ENCODE results near the gene C16orf46. TPM values are rescaled to one million over a fixed set of nuclear protein-coding genes. Genes with fewer than 3 reads are reported as not detected.

The C16orf46 gene
- total RNA-seq, 4 donors from 2014 or later: 0.32 to 5.6 TPM; not detected in 2

GRCh38 chr16:81105946-81106345 is 28.9 kb upstream of the C16orf46 start:
- TF ChIP-seq POLR2AphosphoS5 (IDR thresholded peaks at IDR 0.05): no peak
- TF ChIP-seq EP300 (IDR thresholded peaks at IDR 0.05; ENCODE audit: low read depth): no peak
- TF ChIP-seq POLR2A (IDR thresholded peaks at IDR 0.05): no peak
- TF ChIP-seq CTCF (IDR thresholded peaks at IDR 0.05): no peak
- Histone ChIP-seq H3K9me3 (no peaks in the 10 kb centered on the region), H3K36me3 (no peaks in the 10 kb centered on the region), H3K4me3 (no peak overlapping the region), H3K27me3 (no peaks in the 10 kb centered on the region), H3K27ac (no peak overlapping the region), H3K4me1 (no peaks in the 10 kb centered on the region)
- no peak for DNase-seq
- in situ Hi-C loops (cut with MboI; ENCODE audit: low pct_ligation_motif_present in 1 of 4, low pct_unique_long_range_greater_than_20kb in 1 of 4, low sequenced_read_pairs in 3 of 4) (no loop called here), intact Hi-C loops (cut with DNase I; ENCODE audit: low total_unique reads) (no loop called here)
- WGBS, 2 donors (ENCODE audit: low coverage in 1 of 2): 75 to 83% methylated on average over 1 of the region's 1 CpG

GRCh38 chr16:81101702-81102101 is 24.7 kb upstream of the C16orf46 start:
- in situ Hi-C loops (cut with MboI; ENCODE audit: low pct_ligation_motif_present in 1 of 4, low pct_unique_long_range_greater_than_20kb in 1 of 4, low sequenced_read_pairs in 3 of 4): no loop called here
- Histone ChIP-seq H3K27ac (no peak overlapping the region), H3K9me3 (no peaks in the 10 kb centered on the region), H3K4me3 (no peak overlapping the region), H3K36me3 (no peaks in the 10 kb centered on the region), H3K27me3 (no peaks in the 10 kb centered on the region), H3K4me1 (peaks cover 0 to 9% (median 2%) of the 10 kb centered on the region in 4 donors)
- 93 to 100% methylated on average over 1 to 9 of the region's 9 CpGs for WGBS, 2 donors (ENCODE audit: low coverage in 1 of 2)
- DNase-seq: no peak
- no peak for TF ChIP-seq POLR2AphosphoS5 (IDR thresholded peaks at IDR 0.05)
- no peak for TF ChIP-seq EP300 (IDR thresholded peaks at IDR 0.05; ENCODE audit: low read depth)
- TF ChIP-seq CTCF (IDR thresholded peaks at IDR 0.05): no peak
- no peak for TF ChIP-seq POLR2A (IDR thresholded peaks at IDR 0.05)
- intact Hi-C loops (cut with DNase I; ENCODE audit: low total_unique reads): no loop called here

- H3K4me1 ChIP-seq: peaks cover 0 to 13% (median 3%) of the 10 kb centered on the region in 4 donors
- H3K27ac ChIP-seq: no peak overlapping the region
- no peaks in the 10 kb centered on the region for H3K27me3 ChIP-seq
- no peaks in the 10 kb centered on the region for H3K36me3 ChIP-seq
- no peak for TF ChIP-seq POLR2A (IDR thresholded peaks at IDR 0.05)
- intact Hi-C loops (cut with DNase I; ENCODE audit: low total_unique reads) (loop anchor here (10.0 kb wide), 1 partner anchor 95 kb away; the partner anchor contains the start of genes CENPN and CMC2), in situ Hi-C loops (cut with MboI; ENCODE audit: low pct_ligation_motif_present in 1 of 4, low pct_unique_long_range_greater_than_20kb in 1 of 4, low sequenced_read_pairs in 3 of 4) (no loop called here)
- no peaks in the 10 kb centered on the region for H3K9me3 ChIP-seq
- H3K4me3 ChIP-seq: no peak overlapping the region
- DNase-seq: no peak
Observed at GRCh38 chr16:81099958-81100357, 22.9 kb upstream of the C16orf46 start.

- Histone ChIP-seq H3K27ac (peak overlapping the region; percentile 69 to 90 (median 80)), H3K36me3 (no peaks in the 10 kb centered on the region), H3K4me3 (peak overlapping the region in 1 of 4 donors; percentile 41), H3K9me3 (no peaks in the 10 kb centered on the region), H3K27me3 (no peaks in the 10 kb centered on the region), H3K4me1 (peaks cover 0 to 15% (median 3%) of the 10 kb centered on the region in 4 donors)
- DNase-seq: no peak
- in situ Hi-C loops (cut with MboI; ENCODE audit: low pct_ligation_motif_present in 1 of 4, low pct_unique_long_range_greater_than_20kb in 1 of 4, low sequenced_read_pairs in 3 of 4) (no loop called here), intact Hi-C loops (cut with DNase I; ENCODE audit: low total_unique reads) (loop anchor here (10.0 kb wide), 1 partner anchor 92 kb away; the partner anchor contains the start of genes CENPN and CMC2)
- TF ChIP-seq CTCF (IDR thresholded peaks at IDR 0.05): no peak
- no peak for TF ChIP-seq POLR2A (IDR thresholded peaks at IDR 0.05)
- TF ChIP-seq POLR2AphosphoS5 (IDR thresholded peaks at IDR 0.05): no peak
- no peak for TF ChIP-seq EP300 (IDR thresholded peaks at IDR 0.05; ENCODE audit: low read depth)
- WGBS, 2 donors (ENCODE audit: low coverage in 1 of 2): 90 to 100% methylated on average over 4 to 6 of the region's 6 CpGs
Observed at GRCh38 chr16:81097230-81097629, 20.2 kb upstream of the C16orf46 start.

GRCh38 chr16:81096715-81097208 is 19.7 kb upstream of the C16orf46 start:
- WGBS, 2 donors (ENCODE audit: low coverage in 1 of 2): 35 to 48% methylated on average over 7 to 8 of the region's 8 CpGs
- Histone ChIP-seq H3K36me3 (no peaks in the 10 kb centered on the region), H3K4me3 (peak overlapping the region in 2 of 4 donors; percentile 5 to 41), H3K27ac (peak overlapping the region; percentile 69 to 90 (median 80)), H3K4me1 (peaks cover 0 to 15% (median 3%) of the 10 kb centered on the region in 4 donors), H3K9me3 (no peaks in the 10 kb centered on the region), H3K27me3 (no peaks in the 10 kb centered on the region)
- no peak for DNase-seq
- in situ Hi-C loops (cut with MboI; ENCODE audit: low pct_ligation_motif_present in 1 of 4, low pct_unique_long_range_greater_than_20kb in 1 of 4, low sequenced_read_pairs in 3 of 4) (no loop called here), intact Hi-C loops (cut with DNase I; ENCODE audit: low total_unique reads) (loop anchor here (10.0 kb wide), 1 partner anchor 92 kb away; the partner anchor contains the start of genes CENPN and CMC2)
- TF ChIP-seq POLR2AphosphoS5 (IDR thresholded peaks at IDR 0.05) (no peak), EP300 (IDR thresholded peaks at IDR 0.05; ENCODE audit: low read depth) (no peak), CTCF (IDR thresholded peaks at IDR 0.05) (no peak), POLR2A (IDR thresholded peaks at IDR 0.05) (no peak)

Measured in transverse colon (tissue), 4 donors.